Activated gamma-delta T cell treated with anti-CD3 and anti-CD28 coated beads, Interleukin-2, amount 50 U/mL, for 16 hours (primary cell): ENCODE data around the gene SSC4D.

Experiments used
- DNase-seq: peaks from one replicate; pipeline ENCODE4 v3.0.0-alpha.2; 2020; ENCODE audit warnings: low read depth

SSC4D gene

GRCh38 chr7:76354516-76354915 is 55.0 kb downstream of the SSC4D start:
- no peak for DNase-seq

- DNase-seq = no peak
These were observed 55.8 kb downstream of the SSC4D start for GRCh38 chr7:76353744-76354143.

- no peak for DNase-seq
These were observed 57.3 kb downstream of the SSC4D start for GRCh38 chr7:76352193-76352592.

GRCh38 chr7:76351372-76351771 is 58.1 kb downstream of the SSC4D start:
- no peak for DNase-seq

- no peak for DNase-seq
These were observed 60.1 kb downstream of the SSC4D start for GRCh38 chr7:76349313-76349885.

GRCh38 chr7:76347710-76348109 is 61.8 kb downstream of the SSC4D start:
- DNase-seq = no peak

- DNase-seq = no peak
These were observed 62.7 kb downstream of the SSC4D start for GRCh38 chr7:76346778-76347177.

- DNase-seq = no peak
These were observed 63.4 kb downstream of the SSC4D start for GRCh38 chr7:76346097-76346496.

GRCh38 chr7:76343931-76344321 is 65.6 kb downstream of the SSC4D start:
- no peak for DNase-seq

GRCh38 chr7:76343294-76343930 is 66.1 kb downstream of the SSC4D start:
- DNase-seq = no peak

- no peak for DNase-seq
These were observed 67.3 kb downstream of the SSC4D start for GRCh38 chr7:76342222-76342621.

GRCh38 chr7:76340617-76341131 is 68.8 kb downstream of the SSC4D start:
- DNase-seq = no peak
